MM.1S (cell line): ENCODE data around the gene SMCO3.

Experiments
- CTCF ChIP-seq: fragments of 300-600 bp; sonication (generic); IDR thresholded peaks from 2 replicates; pipeline ENCODE4 v1.5.1; 2016; ENCODE audit warnings: antibody characterized with exemption, low read length, mixed read lengths
- EZH2 ChIP-seq: fragments of 300-600 bp; sonication (generic); optimal IDR thresholded peaks from 2 replicates; pipeline ENCODE3; 2017; ENCODE audit warnings: low read depth, mild to moderate bottlenecking, antibody characterized with exemption, low read length, mixed read lengths
- EZH2phosphoT487 ChIP-seq: fragments of 300-600 bp; sonication (generic); IDR thresholded peaks from 2 replicates; pipeline ENCODE4 v1.6.1; 2018; ENCODE audit warnings: antibody characterized with exemption, low read length

GRCh38 chr12:14854586-14855183, 40.7 kb upstream of the SMCO3 start:
- TF ChIP-seq CTCF: no peak
- no peak for TF ChIP-seq EZH2
- TF ChIP-seq EZH2phosphoT487: no peak
